ENCODE data around the gene COL21A1. TPM values are rescaled to one million over a fixed set of nuclear protein-coding genes. Genes with fewer than 3 reads are reported as not detected.

Gene COL21A1
- total and polyA plus RNA-seq, 2 of the 13 experiments (the other 11 are each of a cell fraction or from before 2014, with no cell fraction given) = 0.13 TPM; not detected in 1

DNA sequence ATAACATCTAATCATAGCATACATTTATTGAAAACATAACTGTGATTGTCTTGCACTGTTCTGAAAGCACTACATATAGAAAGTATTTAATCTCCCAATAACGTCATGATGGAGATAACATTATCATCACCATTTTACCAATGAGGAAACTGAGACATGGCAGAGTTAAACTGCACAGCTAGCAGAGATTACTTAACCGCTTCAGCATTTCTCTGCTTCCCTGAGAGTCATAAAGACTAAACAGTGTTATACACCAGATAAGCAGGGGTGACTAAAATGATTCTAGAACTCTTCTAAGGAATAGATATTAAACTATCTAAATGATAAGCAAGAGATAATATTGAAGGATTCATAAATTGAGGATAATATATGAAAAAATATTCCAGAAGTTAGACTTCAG lies 188.7 kb downstream of the COL21A1 start:
- FAIRE-seq (no peak), DNase-seq (ENCODE audit: low spot score) (no peak), ATAC-seq (no peak)
- 1% methylated on average over 2 of the region's 2 CpGs for WGBS (ENCODE audit: low lambda C conversion rate)
- intact Hi-C loops (cut with micrococcal nuclease; ENCODE audit: unreplicated experiment) = no loop called here
- Histone ChIP-seq H3K27me3 (ENCODE audit: control insufficient read depth in 1 of 2, insufficient read depth in 2 of 2, low read length in 2 of 2) (no peaks in the 10 kb centered on the region), H2AFZ (ENCODE audit: low read length) (no peak overlapping the region), H3K9ac (ENCODE audit: insufficient read depth, low read depth, low read length) (no peak overlapping the region), H3K4me2 (ENCODE audit: low read depth, low read length) (no peak overlapping the region), H3K27ac (ENCODE audit: extremely low read length, insufficient read depth, low read length) (no peak overlapping the region), H4K20me1 (ENCODE audit: insufficient read depth, low read length) (no peaks in the 10 kb centered on the region), H3K4me1 (ENCODE audit: insufficient read depth, low read length) (no peaks in the 10 kb centered on the region), H3K36me3 (replicated peaks in 1 of 2; ENCODE audit: control insufficient read depth in 1 of 2, insufficient read depth in 2 of 2, low read length in 2 of 2) (no peaks in the 10 kb centered on the region), H3K79me2 (ENCODE audit: insufficient read depth, low read length) (no peaks in the 10 kb centered on the region), H3K9me3 (ENCODE audit: low read length) (no peaks in the 10 kb centered on the region), H3K4me3 (replicated peaks in 1 of 3; ENCODE audit: insufficient read depth in 1 of 3, low read depth in 2 of 3, low read length in 3 of 3) (no peak overlapping the region)
- in situ Hi-C loops (cut with HindIII; ENCODE audit: extremely low pct_ligation_motif_present, low pct_unique_long_range_greater_than_20kb) = no loop called here
- TF ChIP-seq AGO2 (optimal IDR thresholded peaks at IDR 0.05; ENCODE audit: low read depth, low read length) (no peak), RCOR2 (CRISPR knock-in tag; IDR thresholded peaks at IDR 0.05) (no peak), ZNF570 (CRISPR knock-in tag; IDR thresholded peaks at IDR 0.05; ENCODE audit: borderline replicate concordance) (no peak), FIP1L1 (IDR thresholded peaks at IDR 0.05; ENCODE audit: borderline replicate concordance, insufficient read depth, low read depth, low read length) (no peak), ZNF224 (CRISPR knock-in tag; IDR thresholded peaks at IDR 0.05) (no peak), MAFG (CRISPR knock-in tag; IDR thresholded peaks at IDR 0.05) (no peak), ZNF720 (CRISPR knock-in tag; IDR thresholded peaks at IDR 0.05) (no peak), IKZF4 (CRISPR knock-in tag; IDR thresholded peaks at IDR 0.05; ENCODE audit: borderline replicate concordance, low read depth, not compliant biosample characterization) (no peak), GABPB1 (CRISPR knock-in tag; IDR thresholded peaks at IDR 0.05) (no peak), ZNF124 (CRISPR knock-in tag; IDR thresholded peaks at IDR 0.05) (no peak), ZNF713 (CRISPR knock-in tag; IDR thresholded peaks at IDR 0.05) (no peak), WIZ (CRISPR knock-in tag; IDR thresholded peaks at IDR 0.05) (no peak)
- TF ChIP-seq, protein P1, sequence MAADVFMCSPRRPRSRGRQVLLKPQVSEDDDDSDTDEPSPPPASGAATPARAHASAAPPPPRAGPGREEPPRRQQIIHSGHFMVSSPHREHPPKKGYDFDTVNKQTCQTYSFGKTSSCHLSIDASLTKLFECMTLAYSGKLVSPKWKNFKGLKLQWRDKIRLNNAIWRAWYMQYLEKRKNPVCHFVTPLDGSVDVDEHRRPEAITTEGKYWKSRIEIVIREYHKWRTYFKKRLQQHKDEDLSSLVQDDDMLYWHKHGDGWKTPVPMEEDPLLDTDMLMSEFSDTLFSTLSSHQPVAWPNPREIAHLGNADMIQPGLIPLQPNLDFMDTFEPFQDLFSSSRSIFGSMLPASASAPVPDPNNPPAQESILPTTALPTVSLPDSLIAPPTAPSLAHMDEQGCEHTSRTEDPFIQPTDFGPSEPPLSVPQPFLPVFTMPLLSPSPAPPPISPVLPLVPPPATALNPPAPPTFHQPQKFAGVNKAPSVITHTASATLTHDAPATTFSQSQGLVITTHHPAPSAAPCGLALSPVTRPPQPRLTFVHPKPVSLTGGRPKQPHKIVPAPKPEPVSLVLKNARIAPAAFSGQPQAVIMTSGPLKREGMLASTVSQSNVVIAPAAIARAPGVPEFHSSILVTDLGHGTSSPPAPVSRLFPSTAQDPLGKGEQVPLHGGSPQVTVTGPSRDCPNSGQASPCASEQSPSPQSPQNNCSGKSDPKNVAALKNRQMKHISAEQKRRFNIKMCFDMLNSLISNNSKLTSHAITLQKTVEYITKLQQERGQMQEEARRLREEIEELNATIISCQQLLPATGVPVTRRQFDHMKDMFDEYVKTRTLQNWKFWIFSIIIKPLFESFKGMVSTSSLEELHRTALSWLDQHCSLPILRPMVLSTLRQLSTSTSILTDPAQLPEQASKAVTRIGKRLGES (CRISPR knock-in tag; IDR thresholded peaks at IDR 0.05; ENCODE audit: borderline replicate concordance) = no peak
- TF ChIP-seq, protein P2, sequence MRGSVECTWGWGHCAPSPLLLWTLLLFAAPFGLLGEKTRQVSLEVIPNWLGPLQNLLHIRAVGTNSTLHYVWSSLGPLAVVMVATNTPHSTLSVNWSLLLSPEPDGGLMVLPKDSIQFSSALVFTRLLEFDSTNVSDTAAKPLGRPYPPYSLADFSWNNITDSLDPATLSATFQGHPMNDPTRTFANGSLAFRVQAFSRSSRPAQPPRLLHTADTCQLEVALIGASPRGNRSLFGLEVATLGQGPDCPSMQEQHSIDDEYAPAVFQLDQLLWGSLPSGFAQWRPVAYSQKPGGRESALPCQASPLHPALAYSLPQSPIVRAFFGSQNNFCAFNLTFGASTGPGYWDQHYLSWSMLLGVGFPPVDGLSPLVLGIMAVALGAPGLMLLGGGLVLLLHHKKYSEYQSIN (CRISPR knock-in tag; IDR thresholded peaks at IDR 0.05; ENCODE audit: borderline replicate concordance) = no peak
- TF ChIP-seq, protein P3, sequence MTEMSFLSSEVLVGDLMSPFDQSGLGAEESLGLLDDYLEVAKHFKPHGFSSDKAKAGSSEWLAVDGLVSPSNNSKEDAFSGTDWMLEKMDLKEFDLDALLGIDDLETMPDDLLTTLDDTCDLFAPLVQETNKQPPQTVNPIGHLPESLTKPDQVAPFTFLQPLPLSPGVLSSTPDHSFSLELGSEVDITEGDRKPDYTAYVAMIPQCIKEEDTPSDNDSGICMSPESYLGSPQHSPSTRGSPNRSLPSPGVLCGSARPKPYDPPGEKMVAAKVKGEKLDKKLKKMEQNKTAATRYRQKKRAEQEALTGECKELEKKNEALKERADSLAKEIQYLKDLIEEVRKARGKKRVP (CRISPR knock-in tag; IDR thresholded peaks at IDR 0.05) = no peak
- TF ChIP-seq, protein P4, sequence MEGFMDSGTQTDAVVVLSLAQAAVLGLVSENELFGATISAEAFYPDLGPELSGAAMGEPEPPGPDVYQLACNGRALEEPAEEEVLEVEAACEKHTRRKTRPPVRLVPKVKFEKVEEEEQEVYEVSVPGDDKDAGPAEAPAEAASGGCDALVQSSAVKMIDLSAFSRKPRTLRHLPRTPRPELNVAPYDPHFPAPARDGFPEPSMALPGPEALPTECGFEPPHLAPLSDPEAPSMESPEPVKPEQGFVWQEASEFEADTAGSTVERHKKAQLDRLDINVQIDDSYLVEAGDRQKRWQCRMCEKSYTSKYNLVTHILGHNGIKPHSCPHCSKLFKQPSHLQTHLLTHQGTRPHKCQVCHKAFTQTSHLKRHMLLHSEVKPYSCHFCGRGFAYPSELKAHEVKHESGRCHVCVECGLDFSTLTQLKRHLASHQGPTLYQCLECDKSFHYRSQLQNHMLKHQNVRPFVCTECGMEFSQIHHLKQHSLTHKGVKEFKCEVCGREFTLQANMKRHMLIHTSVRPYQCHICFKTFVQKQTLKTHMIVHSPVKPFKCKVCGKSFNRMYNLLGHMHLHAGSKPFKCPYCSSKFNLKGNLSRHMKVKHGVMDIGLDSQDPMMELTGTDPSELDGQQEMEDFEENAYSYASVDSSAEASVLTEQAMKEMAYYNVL (CRISPR knock-in tag; IDR thresholded peaks at IDR 0.05; ENCODE audit: borderline replicate concordance) = no peak
- CTCF ChIA-PET (ENCODE audit: low intra/inter-chr PET ratio, low total read pairs) = no interaction called here
- BruUV-seq (replicated peaks) = no TSS peak
- POLR2A ChIA-PET = no interaction called here

Data from HepG2 (cell line).